Vagina (tissue), 2 donors: Measurements from ENCODE around the gene SMARCD3.

Experiments
- CTCF ChIP-seq, 3 experiments: fragments of 450-650 bp in 2 of 3; fragments of 200-600 bp in 1 of 3; sonication (generic) in 1 of 3; IDR thresholded peaks; one replicate each; pipeline ENCODE4 v1.5.1; 2017 to 2019; ENCODE audit warnings: antibody characterized with exemption in 3 of 3, mild to moderate bottlenecking in 2 of 3, moderate library complexity in 2 of 3
- POLR2AphosphoS5 ChIP-seq, 2 donors: sonication (generic); formaldehyde crosslinking; IDR thresholded peaks; one replicate each; pipeline ENCODE4 v1.9.0; 2017; ENCODE audit warnings: antibody characterized with exemption in 2 of 2, mild to moderate bottlenecking in 2 of 2, low read depth in 1 of 2; ENCODE audit not compliant: insufficient read depth in 1 of 2

GRCh38 chr7:151264615-151265014 is 16.1 kb upstream of the SMARCD3 start:
- TF ChIP-seq CTCF (IDR thresholded peaks at IDR 0.05): no peak
- TF ChIP-seq POLR2AphosphoS5 (IDR thresholded peaks at IDR 0.05; ENCODE audit: insufficient read depth in 1 of 2, low read depth in 1 of 2): no peak
